HEK293 (cell line): Measurements from ENCODE around the gene DNAJC5.

ENCODE experiments used
- RBAK ChIP-seq: fragments of 450-650 bp; formaldehyde crosslinking; IDR thresholded peaks from 2 replicates; pipeline ENCODE4 v1.5.1; 2016; ENCODE audit warnings: missing biosample characterization, missing genetic modification characterization
- ZBTB7A ChIP-seq: fragments of 450-650 bp; formaldehyde crosslinking; IDR thresholded peaks from 2 replicates; pipeline ENCODE4 v1.5.1; 2016; ENCODE audit warnings: low read depth, missing biosample characterization, missing genetic modification characterization
- TF ChIP-seq, protein P1 (sequence below): fragments of 450-650 bp; formaldehyde crosslinking; IDR thresholded peaks from 2 replicates; pipeline ENCODE4 v1.5.1; 2016; ENCODE audit warnings: missing biosample characterization, missing genetic modification characterization
- TF ChIP-seq, protein P2 (sequence below): fragments of 450-650 bp; formaldehyde crosslinking; IDR thresholded peaks from 2 replicates; pipeline ENCODE4 v1.5.1; 2016; ENCODE audit warnings: missing biosample characterization, missing genetic modification characterization

DNA sequence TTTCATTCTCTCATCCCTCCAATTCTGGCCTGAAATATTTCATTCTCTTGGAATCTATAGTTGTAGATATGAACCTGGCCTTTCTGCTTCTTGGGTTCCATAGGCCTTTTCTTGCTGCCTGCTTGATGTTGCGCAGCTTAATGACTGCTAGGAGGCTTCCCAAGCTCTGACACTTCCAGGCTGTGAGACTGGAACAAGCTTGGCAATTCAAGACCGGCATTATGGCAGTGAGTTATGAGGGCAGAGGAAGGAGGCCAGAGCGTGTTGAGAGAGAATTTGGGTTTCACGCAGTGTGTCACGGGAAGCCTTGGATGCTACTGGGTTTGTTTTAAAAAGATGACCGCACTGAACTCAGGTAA is 948 bp upstream of the DNAJC5 start:
- TF ChIP-seq, protein P1, sequence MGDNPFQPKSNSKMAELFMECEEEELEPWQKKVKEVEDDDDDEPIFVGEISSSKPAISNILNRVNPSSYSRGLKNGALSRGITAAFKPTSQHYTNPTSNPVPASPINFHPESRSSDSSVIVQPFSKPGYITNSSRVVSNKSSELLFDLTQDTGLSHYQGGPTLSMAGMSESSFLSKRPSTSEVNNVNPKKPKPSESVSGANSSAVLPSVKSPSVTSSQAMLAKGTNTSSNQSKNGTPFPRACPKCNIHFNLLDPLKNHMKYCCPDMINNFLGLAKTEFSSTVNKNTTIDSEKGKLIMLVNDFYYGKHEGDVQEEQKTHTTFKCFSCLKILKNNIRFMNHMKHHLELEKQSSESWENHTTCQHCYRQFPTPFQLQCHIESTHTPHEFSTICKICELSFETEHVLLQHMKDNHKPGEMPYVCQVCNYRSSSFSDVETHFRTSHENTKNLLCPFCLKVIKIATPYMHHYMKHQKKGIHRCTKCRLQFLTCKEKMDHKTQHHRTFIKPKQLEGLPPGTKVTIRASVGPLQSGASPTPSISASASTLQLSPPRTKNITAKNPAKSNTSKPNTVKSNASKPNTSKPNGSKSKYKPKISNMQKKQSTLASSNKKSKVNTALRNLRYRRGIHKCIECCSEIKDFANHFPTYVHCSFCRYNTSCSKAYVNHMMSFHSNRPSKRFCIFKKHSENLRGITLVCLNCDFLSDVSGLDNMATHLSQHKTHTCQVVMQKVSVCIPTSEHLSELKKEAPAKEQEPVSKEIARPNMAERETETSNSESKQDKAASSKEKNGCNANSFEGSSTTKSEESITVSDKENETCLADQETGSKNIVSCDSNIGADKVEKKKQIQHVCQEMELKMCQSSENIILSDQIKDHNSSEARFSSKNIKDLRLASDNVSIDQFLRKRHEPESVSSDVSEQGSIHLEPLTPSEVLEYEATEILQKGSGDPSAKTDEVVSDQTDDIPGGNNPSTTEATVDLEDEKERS (tag by site-specific recombination) = no peak
- TF ChIP-seq ZBTB7A (tag by site-specific recombination) = no peak
- TF ChIP-seq RBAK (tag by site-specific recombination) = no peak
- TF ChIP-seq, protein P2, sequence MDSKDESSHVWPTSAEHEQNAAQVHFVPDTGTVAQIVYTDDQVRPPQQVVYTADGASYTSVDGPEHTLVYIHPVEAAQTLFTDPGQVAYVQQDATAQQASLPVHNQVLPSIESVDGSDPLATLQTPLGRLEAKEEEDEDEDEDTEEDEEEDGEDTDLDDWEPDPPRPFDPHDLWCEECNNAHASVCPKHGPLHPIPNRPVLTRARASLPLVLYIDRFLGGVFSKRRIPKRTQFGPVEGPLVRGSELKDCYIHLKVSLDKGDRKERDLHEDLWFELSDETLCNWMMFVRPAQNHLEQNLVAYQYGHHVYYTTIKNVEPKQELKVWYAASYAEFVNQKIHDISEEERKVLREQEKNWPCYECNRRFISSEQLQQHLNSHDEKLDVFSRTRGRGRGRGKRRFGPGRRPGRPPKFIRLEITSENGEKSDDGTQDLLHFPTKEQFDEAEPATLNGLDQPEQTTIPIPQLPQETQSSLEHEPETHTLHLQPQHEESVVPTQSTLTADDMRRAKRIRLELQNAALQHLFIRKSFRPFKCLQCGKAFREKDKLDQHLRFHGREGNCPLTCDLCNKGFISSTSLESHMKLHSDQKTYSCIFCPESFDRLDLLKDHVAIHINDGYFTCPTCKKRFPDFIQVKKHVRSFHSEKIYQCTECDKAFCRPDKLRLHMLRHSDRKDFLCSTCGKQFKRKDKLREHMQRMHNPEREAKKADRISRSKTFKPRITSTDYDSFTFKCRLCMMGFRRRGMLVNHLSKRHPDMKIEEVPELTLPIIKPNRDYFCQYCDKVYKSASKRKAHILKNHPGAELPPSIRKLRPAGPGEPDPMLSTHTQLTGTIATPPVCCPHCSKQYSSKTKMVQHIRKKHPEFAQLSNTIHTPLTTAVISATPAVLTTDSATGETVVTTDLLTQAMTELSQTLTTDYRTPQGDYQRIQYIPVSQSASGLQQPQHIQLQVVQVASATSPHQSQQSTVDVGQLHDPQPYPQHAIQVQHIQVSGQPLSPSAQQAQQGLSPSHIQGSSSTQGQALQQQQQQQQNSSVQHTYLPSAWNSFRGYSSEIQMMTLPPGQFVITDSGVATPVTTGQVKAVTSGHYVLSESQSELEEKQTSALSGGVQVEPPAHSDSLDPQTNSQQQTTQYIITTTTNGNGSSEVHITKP = no peak
